Lung (tissue), 12 donors: ENCODE data around the gene PKMYT1. TPM values are rescaled to one million over a fixed set of nuclear protein-coding genes. Genes with fewer than 3 reads are reported as not detected.

Source experiments
- ATAC-seq: fragments of 200-7000 bp; cut with Tn5 transposase; one replicate; pipeline ENCODE4 v1.9.1; 2020; ENCODE audit warnings: moderate number of reproducible peaks; ENCODE audit not compliant: insufficient read depth, low FRiP score
- DNase-seq, 3 donors: peaks; one replicate each; pipeline ENCODE4 v3.0.0-alpha.2; 2013 to 2017
- H3K27ac ChIP-seq, 2 donors: one replicate each; pipeline ENCODE4 v1.5.1; 2013; ENCODE audit warnings: mild to moderate bottlenecking in 2 of 2, moderate library complexity in 2 of 2, control low read depth in 1 of 2, inconsistent platforms in 1 of 2, low read depth in 1 of 2, low read length in 1 of 2
- H3K27me3 ChIP-seq, 3 donors: one replicate each; pipeline ENCODE4 v1.5.1; 2013; ENCODE audit warnings: low read length in 2 of 3; ENCODE audit not compliant: control insufficient read depth in 3 of 3, insufficient read depth in 3 of 3
- H3K36me3 ChIP-seq, 4 donors: one replicate each; pipeline ENCODE4 v1.5.1; 2013; ENCODE audit warnings: low read length in 4 of 4, mild to moderate bottlenecking in 1 of 4, moderate library complexity in 1 of 4; ENCODE audit not compliant: control insufficient read depth in 4 of 4, insufficient read depth in 4 of 4
- H3K4me1 ChIP-seq, 5 donors: one replicate each; pipeline ENCODE4 v1.5.1; 2013; ENCODE audit warnings: low read length in 5 of 5, mild to moderate bottlenecking in 2 of 5, moderate library complexity in 1 of 5; ENCODE audit not compliant: control insufficient read depth in 5 of 5, insufficient read depth in 5 of 5
- H3K4me3 ChIP-seq: one replicate; pipeline ENCODE4 v1.5.1; 2013; ENCODE audit warnings: mild to moderate bottlenecking, control low read depth, moderate library complexity
- H3K9ac ChIP-seq, 2 donors: one replicate each; pipeline ENCODE4 v1.5.1; 2013; ENCODE audit warnings: low read length in 2 of 2, control low read depth in 1 of 2; ENCODE audit not compliant: insufficient read depth in 1 of 2
- H3K9me3 ChIP-seq, 4 donors: one replicate each; pipeline ENCODE4 v1.5.1; 2013; ENCODE audit warnings: low read length in 3 of 4, mild to moderate bottlenecking in 1 of 4, moderate library complexity in 1 of 4; ENCODE audit not compliant: control insufficient read depth in 4 of 4, insufficient read depth in 3 of 4
- CTCF ChIP-seq: IDR thresholded peaks from 2 replicates; pipeline ENCODE4 v1.5.1; 2012; ENCODE audit warnings: mild to moderate bottlenecking; ENCODE audit errors: control extremely low read depth, extremely low read depth
- WGBS, 2 donors: extraction: QIAGEN DNeasy Blood & Tissue Kit; methylation state at CpG; one replicate each; pipeline ENCODE4 v1.1.7; 2013; 5-methylcytosine and 5-hydroxymethylcytosine counted together
- polyA plus RNA-seq, 2 donors: library from polyadenylated mRNA; stranded (reverse); fragments of 200-250 nt; gene quantifications; one replicate each; pipeline ENCODE4 v1.2.1, GENCODE V29; 2013
- total RNA-seq, 2 donors: library from RNA; depleted of rRNA in 1 of 2; stranded (reverse); fragments of >200 nt in 1 of 2; gene quantifications; one replicate each; pipeline ENCODE4 v1.2.1, GENCODE V29; 2014 to 2021
- donor health status: control.
- donor health status: control.
- donor health status: Bipolar disorder and iron deficiency.
- donor health status: healthy.
- donor health status: DM: yes; HTN: yes; CAD: no.

Gene PKMYT1
- total and polyA plus RNA-seq, 4 donors, result 2.9 to 9.4 (median 5.2) TPM

GRCh38 chr16:3026003-3026378 is 45.7 kb upstream of the PKMYT1 start:
- H3K4me3 ChIP-seq, result no peak overlapping the region
- no peak overlapping the region for H3K27ac ChIP-seq
- peaks cover 0 to 41% (median 17%) of the 10 kb centered on the region in 5 donors for H3K4me1 ChIP-seq
- DNase-seq (no peak), ATAC-seq (no peak)
- 88 to 90% methylated on average over 8 of the region's 8 CpGs for WGBS, 2 donors
- no peak for TF ChIP-seq CTCF
- no peaks in the 10 kb centered on the region for H3K9me3 ChIP-seq
- peaks cover 0 to 21% (median 7%) of the 10 kb centered on the region in 4 donors for H3K36me3 ChIP-seq
- peaks cover 0 to 16% (median 16%) of the 10 kb centered on the region in 3 donors for H3K27me3 ChIP-seq
- H3K9ac ChIP-seq, result no peak overlapping the region

GRCh38 chr16:3025032-3026002 is 45.1 kb upstream of the PKMYT1 start:
- Histone ChIP-seq H3K4me3 (no peak overlapping the region), H3K36me3 (peaks cover 0 to 21% (median 7%) of the 10 kb centered on the region in 4 donors), H3K9ac (no peak overlapping the region), H3K9me3 (no peaks in the 10 kb centered on the region), H3K27ac (no peak overlapping the region), H3K4me1 (peaks cover 0 to 46% (median 18%) of the 10 kb centered on the region in 5 donors), H3K27me3 (peaks cover 0 to 16% (median 16%) of the 10 kb centered on the region in 3 donors)
- 95 to 96% methylated on average over 17 to 18 of the region's 18 CpGs for WGBS, 2 donors
- TF ChIP-seq CTCF, result no peak
- no peak for DNase-seq
- no peak for ATAC-seq

- no peak for TF ChIP-seq CTCF
- peaks cover 0 to 21% (median 7%) of the 10 kb centered on the region in 4 donors for H3K36me3 ChIP-seq
- H3K27me3 ChIP-seq, result peaks cover 0 to 4% (median 4%) of the 10 kb centered on the region in 3 donors
- ATAC-seq (peak; percentile 56), DNase-seq (peak; percentile 95 to 97 (median 96))
- 1% methylated on average over 68 to 69 of the region's 69 CpGs for WGBS, 2 donors
- H3K9ac ChIP-seq, result peak within 1 kb of the TSS in 1 of 2 donors; percentile 62
- peaks cover 0 to 44% (median 21%) of the 10 kb centered on the region in 5 donors for H3K4me1 ChIP-seq
- H3K9me3 ChIP-seq, result no peaks in the 10 kb centered on the region
- peak within 1 kb of the TSS; percentile 92 to 96 for H3K27ac ChIP-seq
- peak within 1 kb of the TSS; percentile 53 for H3K4me3 ChIP-seq
Observed at GRCh38 chr16:3023669-3024478, 43.6 kb upstream of the PKMYT1 start, which contains the start of the genes HCFC1R1 and THOC6. Gene HCFC1R1, minus strand, starts transcription at chr16:3023942. Its CDS starts 1 bp downstream, at chr16:3023941. Gene THOC6, plus strand, starts transcription at chr16:3024035. Its CDS starts 292 bp downstream, at chr16:3024327.
